ENCODE results near the gene ALOX15.

DNA sequence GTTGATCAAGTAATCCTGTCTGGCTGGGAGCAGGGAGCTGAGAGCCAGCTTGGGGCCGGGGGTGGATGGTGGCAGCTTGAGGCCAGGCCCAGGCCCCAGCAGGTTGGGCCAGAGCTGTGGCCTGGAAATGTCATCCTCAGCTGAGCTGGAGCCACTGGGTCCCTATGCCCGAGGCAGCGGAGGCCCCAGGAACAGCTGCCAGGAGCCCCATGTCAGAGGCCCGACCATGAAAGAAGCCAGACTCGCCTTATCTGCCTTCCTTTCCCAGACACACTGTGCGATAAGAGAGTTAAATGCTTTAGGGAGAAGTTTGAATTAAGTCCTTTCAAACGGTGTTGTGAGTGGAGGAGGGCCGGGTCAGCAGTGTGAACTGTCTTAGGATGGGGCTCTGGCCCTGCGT is 53.7 kb downstream of the ALOX15 start:
- TF ChIP-seq, protein P1, sequence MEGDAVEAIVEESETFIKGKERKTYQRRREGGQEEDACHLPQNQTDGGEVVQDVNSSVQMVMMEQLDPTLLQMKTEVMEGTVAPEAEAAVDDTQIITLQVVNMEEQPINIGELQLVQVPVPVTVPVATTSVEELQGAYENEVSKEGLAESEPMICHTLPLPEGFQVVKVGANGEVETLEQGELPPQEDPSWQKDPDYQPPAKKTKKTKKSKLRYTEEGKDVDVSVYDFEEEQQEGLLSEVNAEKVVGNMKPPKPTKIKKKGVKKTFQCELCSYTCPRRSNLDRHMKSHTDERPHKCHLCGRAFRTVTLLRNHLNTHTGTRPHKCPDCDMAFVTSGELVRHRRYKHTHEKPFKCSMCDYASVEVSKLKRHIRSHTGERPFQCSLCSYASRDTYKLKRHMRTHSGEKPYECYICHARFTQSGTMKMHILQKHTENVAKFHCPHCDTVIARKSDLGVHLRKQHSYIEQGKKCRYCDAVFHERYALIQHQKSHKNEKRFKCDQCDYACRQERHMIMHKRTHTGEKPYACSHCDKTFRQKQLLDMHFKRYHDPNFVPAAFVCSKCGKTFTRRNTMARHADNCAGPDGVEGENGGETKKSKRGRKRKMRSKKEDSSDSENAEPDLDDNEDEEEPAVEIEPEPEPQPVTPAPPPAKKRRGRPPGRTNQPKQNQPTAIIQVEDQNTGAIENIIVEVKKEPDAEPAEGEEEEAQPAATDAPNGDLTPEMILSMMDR (IDR thresholded peaks at IDR 0.05; ENCODE audit: insufficient read depth, low read length, poor library complexity, severe bottlenecking), result no peak
- TF ChIP-seq EZH2phosphoT487 (conservative IDR thresholded peaks at IDR 0.05; ENCODE audit: low read length), result no peak

Data from SU-DHL-6 (cell line).